NB4 (cell line): ENCODE results near the gene FLRT1.

ENCODE experiments used
- MYC ChIP-seq: IDR thresholded peaks from 2 replicates; pipeline ENCODE4 v1.6.1; 2011; ENCODE audit warnings: low read depth, low read length
- POLR2A ChIP-seq: IDR thresholded peaks from 2 replicates; pipeline ENCODE4 v1.6.1; 2011; ENCODE audit warnings: mild to moderate bottlenecking; ENCODE audit not compliant: insufficient read length; ENCODE audit errors: extremely low read depth
- TF ChIP-seq, protein P1 (sequence below): IDR thresholded peaks from one replicate; pipeline ENCODE4 v1.5.1; 2012; ENCODE audit warnings: low read depth, low read length
- TF ChIP-seq, protein P2 (sequence below): IDR thresholded peaks from 2 replicates; pipeline ENCODE4 v1.6.1; 2011; ENCODE audit warnings: low read depth, low read length

DNA sequence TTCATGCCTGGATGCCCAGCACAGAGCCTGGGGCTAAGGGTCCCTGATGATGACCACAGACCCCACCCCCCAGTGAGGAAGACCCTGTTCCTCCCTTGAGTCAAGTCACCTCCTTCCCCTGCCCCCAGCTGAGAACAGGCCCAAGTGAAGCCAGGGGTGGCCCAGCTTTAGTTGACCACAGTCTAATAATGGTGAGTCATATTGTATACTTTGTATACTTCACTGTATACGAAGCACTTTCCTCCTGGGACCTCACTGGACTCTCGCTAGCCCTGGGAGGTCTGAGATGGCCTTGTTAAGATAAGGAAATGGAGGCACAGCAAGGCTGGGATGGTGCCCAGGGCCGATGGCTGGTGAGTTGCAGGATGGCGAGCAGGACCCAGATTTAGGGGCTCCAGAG lies 3.7 kb upstream of the FLRT1 start:
- TF ChIP-seq, protein P1, sequence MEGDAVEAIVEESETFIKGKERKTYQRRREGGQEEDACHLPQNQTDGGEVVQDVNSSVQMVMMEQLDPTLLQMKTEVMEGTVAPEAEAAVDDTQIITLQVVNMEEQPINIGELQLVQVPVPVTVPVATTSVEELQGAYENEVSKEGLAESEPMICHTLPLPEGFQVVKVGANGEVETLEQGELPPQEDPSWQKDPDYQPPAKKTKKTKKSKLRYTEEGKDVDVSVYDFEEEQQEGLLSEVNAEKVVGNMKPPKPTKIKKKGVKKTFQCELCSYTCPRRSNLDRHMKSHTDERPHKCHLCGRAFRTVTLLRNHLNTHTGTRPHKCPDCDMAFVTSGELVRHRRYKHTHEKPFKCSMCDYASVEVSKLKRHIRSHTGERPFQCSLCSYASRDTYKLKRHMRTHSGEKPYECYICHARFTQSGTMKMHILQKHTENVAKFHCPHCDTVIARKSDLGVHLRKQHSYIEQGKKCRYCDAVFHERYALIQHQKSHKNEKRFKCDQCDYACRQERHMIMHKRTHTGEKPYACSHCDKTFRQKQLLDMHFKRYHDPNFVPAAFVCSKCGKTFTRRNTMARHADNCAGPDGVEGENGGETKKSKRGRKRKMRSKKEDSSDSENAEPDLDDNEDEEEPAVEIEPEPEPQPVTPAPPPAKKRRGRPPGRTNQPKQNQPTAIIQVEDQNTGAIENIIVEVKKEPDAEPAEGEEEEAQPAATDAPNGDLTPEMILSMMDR = no peak
- no peak for TF ChIP-seq POLR2A
- TF ChIP-seq MYC = no peak
- TF ChIP-seq, protein P2, sequence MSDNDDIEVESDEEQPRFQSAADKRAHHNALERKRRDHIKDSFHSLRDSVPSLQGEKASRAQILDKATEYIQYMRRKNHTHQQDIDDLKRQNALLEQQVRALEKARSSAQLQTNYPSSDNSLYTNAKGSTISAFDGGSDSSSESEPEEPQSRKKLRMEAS = no peak
